ENCODE data around the gene GSG1L.

- TF ChIP-seq CTCF (conservative IDR thresholded peaks at IDR 0.05) (no peak), ZFX (IDR thresholded peaks at IDR 0.05) (no peak)
Measured at GRCh38 chr16:28092721-28093384, 29.3 kb upstream of the GSG1L start.

Measured in C4-2B (cell line).